Frontal cortex (tissue), 4 donors: ENCODE measurements around the gene IGF2R. TPM values are rescaled to one million over a fixed set of nuclear protein-coding genes. Genes with fewer than 3 reads are reported as not detected.

ENCODE experiments used
- DNase-seq, 2 donors: peaks; one replicate each; pipeline ENCODE4 v3.0.0; 2012; ENCODE audit warnings: low spot score in 2 of 2
- FAIRE-seq: peaks from 2 replicates; lab custom pipeline; 2012; peaks lifted over from hg19 to GRCh38; lab: Jason Lieb, UNC
- total RNA-seq: library from RNA; depleted of rRNA; stranded (reverse); fragments of >200 nt; gene quantifications from one replicate; pipeline ENCODE4 v1.2.3, GENCODE V29; 2014
- donor health status: control.
- donor health status: control.
- donor health status: control.

Gene IGF2R
- total RNA-seq, 1 donor from 2014 or later = 20.8 TPM

DNA sequence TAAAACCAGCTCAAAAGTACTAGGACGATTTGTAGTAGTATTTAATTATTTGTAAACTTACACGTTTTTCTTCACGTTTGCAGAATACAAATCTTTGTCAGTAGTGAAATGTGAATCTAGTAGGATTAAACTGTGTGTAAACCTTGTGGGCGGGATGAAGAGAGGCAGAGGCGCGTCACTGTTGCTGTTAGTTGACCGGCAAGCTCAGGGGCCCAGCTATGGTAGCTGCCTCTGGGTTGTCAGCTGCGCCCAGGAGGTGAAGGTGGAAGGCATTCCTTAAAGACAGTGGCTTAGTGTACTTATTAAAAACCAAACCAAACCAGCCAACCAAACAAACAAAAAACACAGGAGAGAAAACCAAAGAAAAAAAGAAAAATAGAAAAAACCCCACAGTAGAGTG, 69.6 kb downstream of the IGF2R start:
- no peak for DNase-seq
- no peak for FAIRE-seq

DNA sequence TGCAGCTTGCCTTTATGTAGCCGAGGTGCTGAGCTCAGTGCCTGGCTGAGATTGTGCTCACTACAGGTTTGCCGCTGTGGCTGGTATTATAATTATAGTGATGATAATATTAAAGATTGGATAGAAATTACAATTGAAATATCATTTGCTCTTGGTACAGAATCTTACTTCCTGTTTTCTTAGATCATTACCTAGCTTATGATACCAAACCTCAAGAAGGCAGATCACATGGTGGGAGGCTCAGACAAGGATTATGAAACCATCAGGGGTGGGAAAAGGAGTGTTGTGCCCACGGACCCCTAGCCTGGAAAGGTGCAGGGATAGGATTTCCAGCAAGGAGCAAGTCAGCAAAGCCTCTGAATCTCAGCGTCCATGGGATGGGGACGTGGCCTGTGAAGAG, 70.6 kb downstream of the IGF2R start:
- FAIRE-seq (no peak), DNase-seq (no peak)

DNA sequence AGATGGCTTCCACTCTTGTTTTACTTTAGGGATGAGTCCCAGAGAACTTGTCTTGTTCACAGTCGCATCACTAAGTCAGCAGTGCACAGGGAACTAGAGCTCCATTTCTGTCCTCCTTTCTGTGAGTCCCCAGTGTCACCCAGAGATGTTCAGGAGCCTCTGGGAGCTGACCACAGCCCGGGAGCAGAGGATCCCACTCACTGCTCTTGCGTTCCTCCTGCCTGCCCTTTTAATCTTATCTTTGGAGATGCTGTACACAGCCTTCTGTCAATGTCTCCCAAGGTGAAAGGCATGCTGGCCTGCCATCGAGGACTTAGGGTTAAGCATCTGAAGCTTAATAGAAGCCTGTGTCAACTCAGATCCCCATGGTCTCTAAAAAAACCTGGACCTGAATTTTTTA, 71.2 kb downstream of the IGF2R start:
- DNase-seq (no peak), FAIRE-seq (no peak)

DNA sequence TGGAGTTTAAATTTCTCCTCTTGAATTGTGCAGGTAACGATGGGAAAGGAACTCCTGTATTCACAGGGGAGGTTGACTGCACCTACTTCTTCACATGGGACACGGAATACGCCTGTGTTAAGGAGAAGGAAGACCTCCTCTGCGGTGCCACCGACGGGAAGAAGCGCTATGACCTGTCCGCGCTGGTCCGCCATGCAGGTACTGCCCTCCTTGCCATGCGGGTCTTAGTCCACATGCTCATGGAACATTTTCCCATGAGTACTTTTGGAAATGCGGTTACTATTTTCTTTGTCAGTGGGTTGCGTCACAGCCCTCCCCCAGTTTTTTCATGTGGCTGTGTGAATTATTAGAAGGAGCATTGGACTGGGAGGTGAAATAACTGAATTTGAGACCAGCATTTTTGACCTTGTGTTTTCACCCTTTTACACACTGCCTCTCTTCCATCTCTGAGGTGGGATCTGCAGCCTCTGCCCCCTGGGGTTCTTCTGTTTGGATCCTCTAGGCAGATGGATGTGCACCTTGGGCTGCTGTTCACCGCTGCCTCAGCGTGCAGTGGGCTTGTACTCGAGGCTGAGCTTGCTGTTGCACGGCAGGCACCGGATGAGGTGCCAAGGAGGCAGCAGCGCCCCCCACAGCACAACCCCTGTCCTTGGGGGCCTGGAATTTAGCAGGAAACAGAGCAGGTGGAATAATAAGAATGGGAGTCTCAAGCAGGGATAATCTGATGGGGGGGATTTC, 71.8 kb downstream of the IGF2R start:
- FAIRE-seq = no peak
- DNase-seq = no peak

DNA sequence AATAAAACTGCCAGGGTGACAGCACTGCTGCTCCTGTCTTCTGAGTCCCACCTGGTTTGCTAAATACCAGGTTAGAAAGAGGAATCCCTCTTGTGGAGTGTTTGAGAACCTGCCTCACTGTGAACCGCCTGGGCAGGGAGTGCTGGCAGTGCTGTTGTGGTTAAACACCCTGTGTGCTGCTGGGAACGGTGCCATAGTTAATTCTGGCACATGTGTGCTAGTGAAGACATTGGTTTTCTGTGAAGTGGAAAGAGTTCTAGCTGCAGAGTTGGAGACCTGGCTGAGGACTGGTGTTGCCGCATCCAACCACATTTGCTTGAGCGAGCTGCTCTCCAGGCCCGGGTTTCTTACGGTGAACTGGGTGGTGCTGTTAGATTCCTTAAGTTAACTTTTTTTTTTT, 72.7 kb downstream of the IGF2R start:
- FAIRE-seq (no peak), DNase-seq (peak in 1 of 2 donors; percentile 16)

DNA sequence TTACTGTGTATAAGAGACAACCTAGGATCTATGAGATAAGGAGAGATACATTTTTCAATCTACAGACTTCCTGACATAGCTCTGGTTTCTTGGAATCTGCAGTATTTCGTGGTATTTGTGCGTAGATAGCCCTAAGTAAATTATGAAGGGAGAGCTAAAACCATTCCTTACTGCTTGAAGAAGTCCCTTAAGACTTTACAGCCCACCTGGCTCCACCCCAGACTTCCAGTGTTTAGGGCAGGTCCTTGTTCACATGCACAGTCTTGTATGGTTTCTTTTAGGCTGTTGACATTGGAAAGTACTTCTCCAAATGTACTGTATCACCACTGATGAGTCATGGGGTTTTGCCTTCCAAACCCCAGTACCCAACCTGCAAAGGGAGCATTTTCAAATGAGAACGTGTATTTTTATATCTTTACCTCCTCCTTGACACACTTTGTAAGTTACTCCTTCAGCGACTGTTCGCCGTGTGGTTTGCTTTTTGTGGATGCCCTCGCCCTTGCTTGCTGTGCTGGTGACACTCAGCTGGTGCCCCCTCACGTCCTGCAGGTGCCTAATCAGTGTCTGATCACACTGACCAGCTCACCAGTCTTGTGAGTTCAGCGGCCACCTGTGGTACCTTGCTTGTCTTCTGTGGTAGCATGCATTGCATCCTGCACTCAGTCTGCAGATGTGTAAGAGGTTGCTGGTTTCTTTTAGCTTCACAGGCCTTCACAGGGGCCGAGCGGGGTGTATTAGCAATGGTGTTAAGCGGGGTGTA, 73.3 kb downstream of the IGF2R start:
- DNase-seq = no peak
- no peak for FAIRE-seq

DNA sequence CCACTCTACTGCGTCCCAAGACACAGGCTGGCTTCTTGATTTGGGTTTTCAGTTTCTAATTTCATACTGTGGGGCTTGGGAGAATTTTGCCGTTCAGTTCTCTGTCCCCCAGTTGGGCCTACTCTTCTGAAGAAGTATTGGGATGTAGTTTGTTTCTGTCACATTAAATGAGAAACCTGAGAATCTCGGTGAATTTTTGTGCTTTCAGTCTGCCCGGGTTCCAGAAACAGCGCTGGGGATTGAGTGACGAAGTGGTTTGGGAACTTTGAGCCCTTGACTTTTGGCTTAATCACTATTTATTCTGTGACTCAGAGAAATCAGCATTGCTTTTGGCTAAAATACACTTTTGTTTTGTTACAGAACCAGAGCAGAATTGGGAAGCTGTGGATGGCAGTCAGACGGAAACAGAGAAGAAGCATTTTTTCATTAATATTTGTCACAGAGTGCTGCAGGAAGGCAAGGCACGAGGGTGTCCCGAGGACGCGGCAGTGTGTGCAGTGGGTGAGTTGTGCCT, 74.0 kb downstream of the IGF2R start:
- FAIRE-seq (no peak), DNase-seq (no peak)

DNA sequence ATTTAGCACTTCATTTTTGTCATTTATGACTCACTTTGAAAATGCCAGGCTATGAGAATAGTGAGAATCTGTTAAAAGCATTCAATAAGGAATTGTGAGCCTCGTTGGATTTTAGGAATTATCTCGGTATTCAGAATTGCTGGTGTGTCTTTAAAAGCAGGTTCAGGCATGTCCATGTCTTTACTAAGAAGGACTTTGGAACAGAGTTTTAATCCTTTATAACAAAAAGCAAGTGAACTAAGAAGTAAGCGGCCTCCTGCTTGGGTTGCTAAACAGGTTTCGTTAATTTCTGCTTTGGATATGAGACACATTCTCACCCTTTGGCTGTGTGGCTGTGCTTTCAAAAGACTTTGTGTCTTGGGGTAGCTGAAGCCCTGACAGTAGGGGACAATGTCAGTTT, 74.9 kb downstream of the IGF2R start:
- no peak for FAIRE-seq
- DNase-seq = no peak

DNA sequence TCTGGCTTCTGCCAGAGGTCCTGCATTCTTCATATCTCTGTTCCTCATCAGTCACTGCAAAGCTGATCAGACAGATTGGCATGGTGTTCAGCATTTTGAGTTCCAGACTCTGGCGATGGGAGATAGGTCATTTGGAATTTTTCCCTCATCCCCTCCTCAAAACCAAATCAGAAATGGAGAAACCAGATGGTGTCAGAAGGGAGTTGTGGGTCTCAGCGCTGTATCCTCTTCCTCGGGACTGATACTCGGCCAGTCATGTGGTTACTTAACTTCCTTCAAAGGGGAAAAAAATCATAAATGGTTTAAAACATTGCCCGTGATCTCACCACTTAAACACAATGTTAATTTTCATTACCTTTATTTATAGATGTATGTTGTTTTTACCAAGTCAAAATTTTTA, 75.8 kb downstream of the IGF2R start:
- FAIRE-seq (no peak), DNase-seq (no peak)

DNA sequence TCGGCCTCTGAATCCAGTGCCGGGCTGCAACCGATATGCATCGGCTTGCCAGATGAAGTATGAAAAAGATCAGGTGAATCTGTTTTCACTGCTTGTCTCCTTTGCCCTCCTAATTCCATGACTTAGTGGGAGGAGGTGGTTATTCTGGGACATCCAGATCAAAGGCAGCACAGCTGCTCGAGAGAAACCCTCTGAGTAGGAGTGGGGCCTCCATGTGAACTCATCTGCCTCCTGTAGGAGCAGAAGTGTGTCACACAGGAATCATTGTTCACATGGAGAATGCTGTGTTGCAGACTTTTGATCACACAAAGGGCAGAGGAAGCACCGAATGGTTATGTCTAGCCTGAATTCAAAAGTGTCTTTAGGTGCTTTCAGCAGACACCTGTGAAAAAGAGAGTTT, 79.6 kb downstream of the IGF2R start:
- FAIRE-seq = no peak
- peak in 1 of 2 donors; percentile 17 for DNase-seq

DNA sequence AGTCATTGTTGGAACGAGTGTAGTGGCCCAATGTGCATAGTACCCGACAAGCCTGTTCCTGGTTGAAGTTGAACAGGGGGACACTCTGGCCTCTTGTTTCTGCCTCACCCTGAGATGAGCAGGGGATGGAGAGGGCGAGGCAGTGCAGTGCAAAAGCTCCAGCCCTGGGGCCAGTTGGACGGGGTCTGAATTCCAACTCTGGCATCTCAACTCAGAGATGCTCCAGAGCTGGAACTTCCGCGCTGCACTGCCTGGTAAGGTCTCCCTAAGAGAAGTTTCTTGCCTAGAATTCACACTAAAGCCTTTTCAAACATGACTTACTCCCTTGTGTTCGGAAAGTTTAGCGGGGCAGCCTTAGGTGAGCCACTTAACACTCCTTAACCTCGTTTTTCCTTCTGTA, 80.5 kb downstream of the IGF2R start:
- FAIRE-seq (no peak), DNase-seq (no peak)

DNA sequence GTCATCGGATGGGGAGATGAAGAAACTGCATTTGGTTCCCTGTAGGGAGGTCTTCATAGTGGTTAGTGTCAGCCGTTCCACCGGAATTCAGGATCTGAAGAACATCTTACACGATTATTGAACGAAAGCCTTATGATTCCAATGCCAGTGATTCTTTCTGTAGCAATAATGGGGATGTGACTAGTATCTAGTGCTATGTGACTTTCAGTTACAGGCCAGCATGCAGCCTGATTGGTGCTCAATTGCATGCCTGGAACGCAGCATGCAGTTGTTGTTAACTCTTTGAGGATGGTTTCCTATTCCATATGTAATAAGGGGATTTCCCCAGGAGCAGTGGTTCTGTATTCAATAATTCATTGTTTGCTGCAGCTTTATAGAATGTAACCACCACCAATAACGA, 81.1 kb downstream of the IGF2R start:
- FAIRE-seq (no peak), DNase-seq (no peak)

DNA sequence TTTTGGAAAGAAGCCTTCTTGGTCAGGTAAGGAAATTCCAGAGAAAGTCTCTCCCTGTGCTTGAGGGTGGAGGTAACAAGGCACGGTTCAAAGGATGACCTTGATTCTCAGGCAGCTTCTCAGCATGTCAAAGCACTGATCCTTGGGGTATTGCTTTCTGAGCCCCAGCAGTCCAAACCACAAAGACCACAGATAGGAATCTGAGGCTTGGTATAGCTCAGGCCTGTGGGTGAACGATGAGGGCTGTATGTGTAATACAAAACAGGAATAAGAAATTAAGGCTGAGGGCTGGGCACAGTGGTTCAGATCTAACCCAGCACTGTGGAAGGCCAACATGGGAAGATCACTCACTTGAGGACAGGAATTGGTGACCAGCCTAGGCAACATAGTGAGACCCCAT, 82.5 kb downstream of the IGF2R start:
- FAIRE-seq (no peak), DNase-seq (no peak)

DNA sequence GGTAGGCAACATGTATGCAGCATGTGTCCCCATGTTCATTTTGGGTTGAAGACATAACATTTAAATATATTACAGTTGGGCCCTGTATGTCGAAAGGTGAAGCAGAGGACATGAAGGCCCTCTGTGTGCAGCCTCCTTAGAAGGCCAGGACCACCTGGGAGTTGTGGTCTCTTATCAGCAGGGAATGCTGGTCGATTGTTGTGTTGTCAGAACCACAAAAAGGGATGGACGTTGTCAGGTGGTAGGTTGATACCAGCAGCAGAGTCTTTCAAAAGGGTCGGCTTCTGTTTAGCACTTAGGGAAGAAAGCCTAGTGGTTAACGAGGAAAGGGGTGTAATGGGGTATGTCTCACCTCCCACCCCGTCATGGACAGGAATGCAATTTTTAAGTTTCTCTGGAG, 85.4 kb downstream of the IGF2R start:
- no peak for FAIRE-seq
- DNase-seq = no peak

DNA sequence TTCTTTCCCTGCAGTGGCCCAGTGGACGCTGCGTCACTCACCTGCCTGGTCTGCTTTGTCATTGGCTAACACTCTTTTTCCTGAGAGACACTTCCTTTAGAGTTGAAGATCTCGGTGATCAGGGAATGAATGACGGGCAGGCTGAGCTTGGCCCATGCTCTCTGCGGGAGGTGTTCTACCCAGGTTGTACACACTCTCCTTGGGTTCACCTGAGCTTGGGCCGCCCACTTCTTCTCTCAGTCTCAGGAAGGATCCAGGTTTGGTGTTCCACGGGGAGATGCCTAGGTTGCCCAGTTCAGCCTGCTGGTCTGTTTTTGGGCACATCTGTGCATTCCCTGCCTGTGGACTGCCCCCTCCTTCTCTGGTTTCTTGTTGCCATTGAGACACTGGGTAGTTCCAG, 86.0 kb downstream of the IGF2R start:
- FAIRE-seq = no peak
- DNase-seq = no peak

DNA sequence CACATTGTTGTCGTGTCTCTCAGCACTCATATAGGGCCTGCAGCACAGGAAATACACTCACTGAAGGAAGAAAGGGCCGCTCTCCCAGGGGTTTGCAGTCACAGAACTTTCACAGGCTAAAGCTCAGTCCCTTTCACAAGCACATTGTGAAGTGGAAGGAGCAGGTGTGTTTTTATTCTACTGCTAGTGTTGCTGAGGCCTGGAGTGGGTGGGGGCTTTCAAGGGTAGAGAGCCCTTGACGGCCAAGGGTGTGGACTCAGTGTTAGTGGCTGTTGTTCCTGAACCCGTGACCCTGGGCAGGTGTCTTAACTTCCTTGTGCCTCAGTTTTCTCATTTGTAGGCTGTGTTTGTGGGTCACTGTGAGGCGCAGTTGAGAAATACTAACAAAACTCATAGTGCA, 86.5 kb downstream of the IGF2R start:
- FAIRE-seq (no peak), DNase-seq (no peak)

DNA sequence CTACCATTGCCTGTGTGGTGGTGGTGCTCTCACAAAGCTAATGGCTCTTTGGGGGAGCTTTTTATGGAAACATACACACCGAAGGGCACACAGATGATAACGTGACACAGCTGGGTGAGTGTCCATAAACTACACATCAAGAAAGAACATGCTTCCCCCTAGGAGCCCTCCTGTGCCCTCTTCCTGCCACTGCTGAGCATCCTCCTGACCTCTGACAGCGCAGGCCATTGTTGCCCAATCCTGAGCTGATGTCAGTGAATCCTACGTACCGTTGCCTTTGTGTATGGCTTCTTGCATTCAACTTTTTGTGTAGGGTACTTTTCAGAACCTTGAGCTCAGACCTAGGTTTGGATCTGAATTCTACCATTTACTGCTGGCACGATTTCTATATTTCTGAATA, 86.9 kb downstream of the IGF2R start:
- DNase-seq (no peak), FAIRE-seq (no peak)

DNA sequence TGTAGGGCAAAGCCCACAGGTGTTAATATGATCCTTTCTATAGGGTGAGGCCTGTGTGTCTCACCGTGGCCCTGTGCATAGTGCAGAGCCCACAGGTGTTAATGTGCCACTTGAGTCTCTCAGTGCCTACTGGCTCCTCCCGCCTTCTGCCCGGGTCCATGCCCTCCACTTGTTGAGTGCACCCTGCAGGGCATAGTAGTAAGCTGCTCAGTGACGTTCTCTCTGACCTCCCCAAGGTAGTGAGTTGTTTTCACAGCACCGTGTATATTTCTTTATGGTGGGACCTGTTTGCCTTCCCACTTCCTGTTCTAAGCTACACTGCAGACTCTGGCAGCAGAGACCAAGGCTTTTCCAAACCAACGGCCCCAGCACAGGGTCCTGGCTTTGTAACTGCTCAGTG, 88.2 kb downstream of the IGF2R start:
- DNase-seq (no peak), FAIRE-seq (no peak)

DNA sequence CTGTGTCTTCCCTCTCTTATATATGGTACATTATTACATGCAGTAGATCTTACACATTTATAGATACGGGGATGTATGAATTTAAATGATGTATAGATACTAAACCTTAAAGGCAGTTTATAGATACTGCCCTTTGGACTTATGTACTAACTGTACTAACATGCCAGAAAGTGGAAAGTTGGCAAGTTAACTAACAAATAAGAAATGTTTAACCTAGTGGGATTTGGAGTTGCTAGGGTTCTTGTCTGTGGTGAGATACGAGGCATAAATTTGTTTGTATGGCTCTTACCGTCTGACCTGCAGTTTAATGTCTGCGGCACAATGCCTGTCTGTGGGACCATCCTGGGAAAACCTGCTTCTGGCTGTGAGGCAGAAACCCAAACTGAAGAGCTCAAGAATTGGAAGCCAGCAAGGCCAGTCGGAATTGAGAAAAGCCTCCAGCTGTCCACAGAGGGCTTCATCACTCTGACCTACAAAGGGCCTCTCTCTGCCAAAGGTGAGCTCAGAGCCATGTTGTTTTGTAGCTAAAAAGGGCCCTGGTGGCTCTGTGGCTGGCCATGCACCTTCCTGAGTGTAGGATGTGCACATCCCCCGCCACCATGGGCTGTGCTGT, 89.8 kb downstream of the IGF2R start:
- no peak for FAIRE-seq
- no peak for DNase-seq

DNA sequence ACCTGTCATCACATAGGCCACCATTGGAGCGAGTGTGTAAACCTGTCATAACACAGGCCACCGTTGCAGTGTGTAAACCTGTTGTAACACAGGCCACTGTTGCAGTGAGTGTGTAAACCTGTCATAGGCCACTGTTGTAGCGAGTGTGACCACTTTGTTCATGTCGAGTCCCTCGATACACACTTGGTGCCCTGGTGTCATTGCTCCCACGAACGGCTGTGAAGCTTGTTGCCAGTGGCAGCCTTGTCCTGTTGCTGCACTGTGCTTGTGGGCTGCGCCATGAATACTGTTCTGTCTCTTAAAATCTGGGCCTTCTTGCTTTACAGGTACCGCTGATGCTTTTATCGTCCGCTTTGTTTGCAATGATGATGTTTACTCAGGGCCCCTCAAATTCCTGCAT, 91.3 kb downstream of the IGF2R start:
- DNase-seq (no peak), FAIRE-seq (no peak)

DNA sequence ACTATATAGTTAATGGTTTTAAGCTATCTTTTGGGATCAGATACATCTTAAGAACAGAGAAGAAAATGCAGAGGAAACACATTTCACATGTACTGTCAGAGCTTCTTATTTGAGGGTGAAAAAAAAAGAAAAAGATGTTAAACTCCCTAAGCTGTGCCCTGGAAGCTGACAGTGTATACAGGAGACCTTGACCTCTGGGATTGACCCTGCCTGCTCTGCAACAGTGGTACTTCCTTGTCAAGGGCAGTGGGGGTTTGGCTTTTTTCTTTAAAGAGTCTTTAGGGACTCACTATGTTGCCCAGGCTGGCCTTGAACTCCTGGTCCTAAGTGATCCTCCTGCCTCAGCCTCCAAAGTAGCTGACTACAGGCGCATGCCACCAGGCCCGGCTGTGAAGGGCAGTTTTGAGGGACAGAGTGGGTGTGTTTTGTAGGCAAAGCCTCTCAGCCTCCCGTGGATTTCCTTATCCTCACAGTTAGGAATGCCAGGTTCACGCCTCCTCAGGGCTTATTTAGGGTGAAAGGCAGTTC, 92.1 kb downstream of the IGF2R start:
- FAIRE-seq = no peak
- no peak for DNase-seq
